CD14-positive monocyte (primary cell): ENCODE data around the gene HOXD11. TPM values are rescaled to one million over a fixed set of nuclear protein-coding genes. Genes with fewer than 3 reads are reported as not detected.

ENCODE experiments used
- DNase-seq, 3 donors: peaks; one replicate each; pipeline ENCODE4 v3.0.0-alpha.2; 2011 to 2022
- H2AFZ ChIP-seq: 2 replicates; pipeline ENCODE4 v1.6.0; 2012; ENCODE audit warnings: mild to moderate bottlenecking, low read depth, low read length, inconsistent platforms; ENCODE audit not compliant: insufficient read depth, poor library complexity, severe bottlenecking
- H3K27ac ChIP-seq, 2 donors: 1 replicate in 1 of 2; 2 replicates in 1 of 2; pipeline ENCODE4 v1.5.1; 2012 to 2013; ENCODE audit warnings: low read length in 2 of 2, control low read depth in 1 of 2, inconsistent platforms in 1 of 2, low read depth in 1 of 2, mild to moderate bottlenecking in 1 of 2
- H3K27me3 ChIP-seq, 2 donors: one replicate each; pipeline versions ENCODE4 v1.6.0 to v1.6.1; 2011 to 2013; ENCODE audit warnings: low read length in 2 of 2; ENCODE audit not compliant: control insufficient read depth in 2 of 2, insufficient read depth in 2 of 2
- H3K36me3 ChIP-seq, 2 donors: replicated peaks in 1 of 2; 1 replicate in 1 of 2; 2 replicates in 1 of 2; pipeline versions ENCODE4 v1.5.1 to v1.6.1; 2012 to 2013; ENCODE audit warnings: low read length in 2 of 2, control low read depth in 1 of 2, inconsistent platforms in 1 of 2, mild to moderate bottlenecking in 1 of 2; ENCODE audit not compliant: insufficient read depth in 2 of 2, control insufficient read depth in 1 of 2
- H3K4me1 ChIP-seq, 2 donors: 1 replicate in 1 of 2; 2 replicates in 1 of 2; pipeline versions ENCODE4 v1.5.1 to v1.6.1; 2012 to 2013; ENCODE audit warnings: low read length in 2 of 2, control low read depth in 1 of 2, inconsistent platforms in 1 of 2, mild to moderate bottlenecking in 1 of 2, moderate library complexity in 1 of 2; ENCODE audit not compliant: insufficient read depth in 2 of 2, control insufficient read depth in 1 of 2
- H3K4me2 ChIP-seq: replicated peaks from 2 replicates; pipeline ENCODE3; 2012; ENCODE audit warnings: low read length, moderate library complexity, mild to moderate bottlenecking; ENCODE audit not compliant: poor library complexity, severe bottlenecking; ENCODE audit errors: extremely low read depth
- H3K4me3 ChIP-seq, 3 experiments: fragments of 200-600 bp in 1 of 3; sonication (generic) in 1 of 3; replicated peaks in 1 of 3; 1 replicate in 2 of 3; 2 replicates in 1 of 3; pipeline ENCODE4 v1.5.1; 2011 to 2013; ENCODE audit warnings: low read length in 3 of 3, mild to moderate bottlenecking in 3 of 3, control low read depth in 2 of 3, low read depth in 2 of 3, inconsistent platforms in 1 of 3, moderate library complexity in 1 of 3
- H3K79me2 ChIP-seq: 2 replicates; pipeline ENCODE4 v1.6.0; 2012; ENCODE audit warnings: mild to moderate bottlenecking, control low read depth, inconsistent platforms, low read length, moderate library complexity; ENCODE audit not compliant: insufficient read depth
- H3K9ac ChIP-seq: 2 replicates; pipeline ENCODE4 v1.6.0; 2017; ENCODE audit warnings: low read length, mild to moderate bottlenecking; ENCODE audit not compliant: insufficient read depth, poor library complexity, severe bottlenecking
- H3K9me3 ChIP-seq, 2 donors: replicated peaks in 1 of 2; 1 replicate in 1 of 2; 2 replicates in 1 of 2; pipeline versions ENCODE4 v1.5.1 to v1.6.1; 2012 to 2013; ENCODE audit warnings: low read length in 2 of 2, control low read depth in 1 of 2; ENCODE audit not compliant: control insufficient read depth in 1 of 2, insufficient read depth in 1 of 2
- H4K20me1 ChIP-seq: 2 replicates; pipeline ENCODE4 v1.6.0; 2012; ENCODE audit warnings: mild to moderate bottlenecking, low read length, control low read depth, moderate library complexity; ENCODE audit not compliant: insufficient read depth
- H3K27ac Mint-ChIP-seq, 7 donors: one replicate each; pipeline ENCODE4 v1.8.0; 2020; ENCODE audit warnings: mild to moderate bottlenecking in 7 of 7, mixed read lengths in 7 of 7, moderate library complexity in 6 of 7, inconsistent platforms in 2 of 7
- H3K27me3 Mint-ChIP-seq, 3 donors: one replicate each; pipeline ENCODE4 v1.8.0; 2021 to 2022; ENCODE audit warnings: low read depth in 3 of 3, mild to moderate bottlenecking in 3 of 3, mixed read lengths in 3 of 3, moderate library complexity in 3 of 3, inconsistent platforms in 1 of 3
- H3K36me3 Mint-ChIP-seq, 2 donors: one replicate each; pipeline ENCODE4 v1.8.0; 2020; ENCODE audit warnings: mixed read lengths in 2 of 2, inconsistent platforms in 1 of 2, mild to moderate bottlenecking in 1 of 2
- H3K4me1 Mint-ChIP-seq: one replicate; pipeline ENCODE4 v1.8.0; 2020; ENCODE audit warnings: mild to moderate bottlenecking, mixed read lengths
- H3K4me3 Mint-ChIP-seq, 2 donors: one replicate each; pipeline ENCODE4 v1.8.0; 2020; ENCODE audit warnings: mild to moderate bottlenecking in 2 of 2, mixed read lengths in 2 of 2, moderate library complexity in 1 of 2
- H3K9me3 Mint-ChIP-seq, 7 donors: one replicate each; pipeline ENCODE4 v1.8.0; 2020 to 2022; ENCODE audit warnings: mixed read lengths in 7 of 7, mild to moderate bottlenecking in 6 of 7, moderate library complexity in 6 of 7, inconsistent platforms in 2 of 7
- WGBS: methylation state at CpG from one replicate; pipeline ENCODE4 v1.1.5; 2013; ENCODE audit warnings: missing lambda C conversion rate; ENCODE audit not compliant: insufficient coverage; 5-methylcytosine and 5-hydroxymethylcytosine counted together
- intact Hi-C, 2 donors: fragments of 100-400 bp; cut with micrococcal nuclease; formaldehyde crosslinking; loops; one replicate each; pipeline versions ENCODE4 v1.15.0 to v1.15.1; 2023
- polyA plus RNA-seq, 3 donors: library from polyadenylated mRNA; depleted of rRNA in 1 of 3; unstranded in 2 of 3; stranded (reverse) in 1 of 3; fragments of 300-500 nt in 2 of 3; fragments of >200 nt in 1 of 3; fragmentation: Illumina TruSeq in 2 of 3; gene quantifications; 1 replicate in 2 of 3; 2 replicates in 1 of 3; pipeline ENCODE4 v1.2.3, GENCODE V29; 2012 to 2021
- TF ChIP-seq, protein P1 (sequence below): fragments of 200-600 bp; IDR thresholded peaks from one replicate; pipeline ENCODE4 v1.8.0; 2022; ENCODE audit warnings: antibody characterized with exemption, mild to moderate bottlenecking

The HOXD11 gene
- polyA plus RNA-seq, 3 donors, result not detected

DNA sequence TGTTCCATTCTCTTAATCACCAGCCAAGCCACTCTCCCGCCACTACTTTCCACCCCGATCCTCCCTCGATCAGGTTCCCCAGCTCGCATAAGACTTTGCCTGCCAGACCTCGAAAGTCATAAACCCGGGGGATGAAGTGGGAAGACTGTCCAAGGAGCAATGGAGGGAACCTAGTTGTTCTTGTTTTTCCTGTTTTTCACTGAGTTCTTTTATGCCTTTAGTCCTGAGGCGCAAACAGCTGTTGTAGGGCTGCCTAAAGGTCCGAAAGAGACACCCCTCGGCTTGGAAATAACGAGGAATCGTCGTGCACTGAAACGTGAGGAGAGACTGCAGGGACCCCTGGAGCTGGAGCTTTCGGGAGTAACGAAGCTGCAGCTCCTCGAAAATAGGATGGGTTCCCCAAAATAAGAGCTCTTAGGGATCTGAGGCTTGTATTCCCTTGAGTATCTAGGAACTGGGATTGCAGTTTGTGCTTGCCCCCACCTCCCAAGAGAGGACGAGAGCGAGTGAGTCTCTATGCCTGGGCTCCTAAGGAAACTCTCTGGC, 9.2 kb upstream of the HOXD11 start:
- Mint-ChIP-seq H3K36me3 (peaks cover 0 to 4% of the 10 kb centered on the region in 2 donors), H3K9me3 (peaks cover 0 to 40% (median 18%) of the 10 kb centered on the region in 7 donors), H3K4me1 (peaks cover 28% of the 10 kb centered on the region), H3K27ac (no peak overlapping the region), H3K27me3 (peaks cover 97 to 99% (median 98%) of the 10 kb centered on the region in 3 donors), H3K4me3 (peak overlapping the region; percentile 75 to 97)
- Histone ChIP-seq H3K4me3 (peak overlapping the region in 1 of 3 experiments; percentile 73), H3K9ac (no peak overlapping the region), H4K20me1 (no peaks in the 10 kb centered on the region), H2AFZ (peak overlapping the region; percentile 72), H3K27ac (no peak overlapping the region), H3K79me2 (no peaks in the 10 kb centered on the region), H3K27me3 (peaks cover 93 to 100% of the 10 kb centered on the region in 2 donors), H3K36me3 (no peaks in the 10 kb centered on the region), H3K4me1 (peaks cover 18 to 22% of the 10 kb centered on the region in 2 donors), H3K4me2 (peak overlapping the region; percentile 75), H3K9me3 (peaks cover 0 to 85% of the 10 kb centered on the region in 2 donors)
- intact Hi-C loops, result loop anchor here (5.0 to 10.0 kb wide), 4 partner anchors 413 to 1763 kb away; partner anchors contain the start of gene SP9 (in 1 of the 2)
- TF ChIP-seq, protein P1, sequence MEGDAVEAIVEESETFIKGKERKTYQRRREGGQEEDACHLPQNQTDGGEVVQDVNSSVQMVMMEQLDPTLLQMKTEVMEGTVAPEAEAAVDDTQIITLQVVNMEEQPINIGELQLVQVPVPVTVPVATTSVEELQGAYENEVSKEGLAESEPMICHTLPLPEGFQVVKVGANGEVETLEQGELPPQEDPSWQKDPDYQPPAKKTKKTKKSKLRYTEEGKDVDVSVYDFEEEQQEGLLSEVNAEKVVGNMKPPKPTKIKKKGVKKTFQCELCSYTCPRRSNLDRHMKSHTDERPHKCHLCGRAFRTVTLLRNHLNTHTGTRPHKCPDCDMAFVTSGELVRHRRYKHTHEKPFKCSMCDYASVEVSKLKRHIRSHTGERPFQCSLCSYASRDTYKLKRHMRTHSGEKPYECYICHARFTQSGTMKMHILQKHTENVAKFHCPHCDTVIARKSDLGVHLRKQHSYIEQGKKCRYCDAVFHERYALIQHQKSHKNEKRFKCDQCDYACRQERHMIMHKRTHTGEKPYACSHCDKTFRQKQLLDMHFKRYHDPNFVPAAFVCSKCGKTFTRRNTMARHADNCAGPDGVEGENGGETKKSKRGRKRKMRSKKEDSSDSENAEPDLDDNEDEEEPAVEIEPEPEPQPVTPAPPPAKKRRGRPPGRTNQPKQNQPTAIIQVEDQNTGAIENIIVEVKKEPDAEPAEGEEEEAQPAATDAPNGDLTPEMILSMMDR, result no peak
- 3% methylated on average over 10 of the region's 18 CpGs for WGBS
- DNase-seq, result no peak

DNA sequence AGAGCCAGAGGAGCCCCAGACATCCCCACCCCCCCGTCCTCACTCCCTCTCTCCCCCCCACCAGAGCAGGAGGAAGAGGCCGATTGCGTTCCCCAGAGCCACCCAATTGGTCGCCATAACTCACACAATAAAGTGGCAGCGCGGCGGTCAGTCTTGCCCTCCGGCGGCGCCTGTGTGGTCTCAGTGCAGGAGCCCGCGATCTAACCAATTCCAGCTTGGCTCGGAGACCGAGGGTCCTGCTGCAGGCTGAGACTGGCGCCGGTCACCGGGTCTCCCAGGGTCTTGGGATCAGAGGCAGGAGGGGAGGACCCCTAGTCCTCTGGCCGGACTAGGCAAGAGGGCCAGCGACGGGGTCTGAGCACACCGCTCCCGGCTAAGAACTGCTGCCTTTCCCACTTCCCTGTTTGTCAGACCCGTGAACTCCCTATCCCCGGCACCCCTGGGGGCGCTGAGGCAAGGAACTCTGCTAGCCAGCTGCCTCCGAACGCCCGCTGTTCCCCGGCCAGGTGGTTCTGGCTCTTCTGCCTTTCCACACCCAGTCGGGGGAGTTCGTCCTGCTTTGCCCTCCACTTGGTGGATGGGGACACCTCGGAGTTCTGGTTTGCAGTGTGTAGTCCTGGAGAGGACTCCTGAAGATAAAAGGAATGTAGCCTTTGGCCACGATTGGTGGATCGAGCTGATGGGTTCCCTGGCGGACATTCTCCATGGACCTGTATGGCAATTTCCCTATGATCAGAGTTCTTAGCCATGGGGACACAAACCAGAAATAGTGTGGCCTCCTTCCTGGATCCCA, 8.5 kb upstream of the HOXD11 start:
- H3K27me3 Mint-ChIP-seq, result peaks cover 98 to 99% (median 99%) of the 10 kb centered on the region in 3 donors
- no peak overlapping the region for H3K27ac Mint-ChIP-seq

More for the DNA sequence above, 8.5 kb upstream of the HOXD11 start:
- no peak for DNase-seq
- Histone ChIP-seq H3K9me3 (peaks cover 0 to 82% of the 10 kb centered on the region in 2 donors), H3K4me3 (no peak overlapping the region), H3K79me2 (no peaks in the 10 kb centered on the region), H3K27me3 (peaks cover 96 to 100% of the 10 kb centered on the region in 2 donors), H3K9ac (no peak overlapping the region), H3K27ac (no peak overlapping the region), H3K4me2 (no peak overlapping the region), H4K20me1 (no peaks in the 10 kb centered on the region), H3K36me3 (no peaks in the 10 kb centered on the region), H3K4me1 (peaks cover 12 to 16% of the 10 kb centered on the region in 2 donors), H2AFZ (no peak overlapping the region)
- Mint-ChIP-seq H3K9me3 (peaks cover 0 to 34% (median 18%) of the 10 kb centered on the region in 7 donors), H3K4me3 (peak overlapping the region in 1 of 2 donors; percentile 97), H3K36me3 (peaks cover 0 to 5% of the 10 kb centered on the region in 2 donors), H3K4me1 (peaks cover 23% of the 10 kb centered on the region)
- intact Hi-C loops, result loop anchor here (5.0 to 10.0 kb wide), 4 partner anchors 414 to 1764 kb away; partner anchors contain the start of gene SP9 (in 1 of the 2)
- TF ChIP-seq, protein P1, result no peak
- 5% methylated on average over 31 of the region's 35 CpGs for WGBS
